K562 (cell line): ENCODE data around the gene ACER3.

Experiments used
- BRF2 ChIP-seq: IDR thresholded peaks from 3 replicates; pipeline ENCODE4 v1.6.1; 2011; ENCODE audit warnings: borderline replicate concordance, mild to moderate bottlenecking; ENCODE audit not compliant: insufficient read length, insufficient read depth
- CC2D1A ChIP-seq: fragments of 450-650 bp; IDR thresholded peaks from 2 replicates; pipeline ENCODE4 v1.6.1; 2017; ENCODE audit warnings: mild to moderate bottlenecking
- CREB1 ChIP-seq, 2 experiments: sonication (generic) in 1 of 2; formaldehyde crosslinking in 1 of 2; IDR thresholded peaks; 2 replicates each; pipeline versions ENCODE4 v1.6.1 to v1.8.0; 2012 to 2022; ENCODE audit warnings: inconsistent platforms in 1 of 2, mild to moderate bottlenecking in 1 of 2, missing genetic modification reagents in 1 of 2, moderate library complexity in 1 of 2
- CTCF ChIP-seq, 3 experiments: IDR thresholded peaks in 2 of 3; conservative IDR thresholded peaks in 1 of 3; 2 replicates each; pipeline ENCODE4 v1.5.1; 2011 to 2012; ENCODE audit warnings: low read length in 3 of 3, mild to moderate bottlenecking in 3 of 3, control low read depth in 2 of 3, improper control_type of control experiment in 1 of 3, inconsistent platforms in 1 of 3, low read depth in 1 of 3, mixed read lengths in 1 of 3, moderate library complexity in 1 of 3; ENCODE audit not compliant: insufficient read depth in 2 of 3
- ERF ChIP-seq: fragments of 450-650 bp; formaldehyde crosslinking; IDR thresholded peaks from 2 replicates; pipeline ENCODE4 v1.4.0; 2020; ENCODE audit warnings: mild to moderate bottlenecking, mixed read lengths
- ETV6 ChIP-seq, 3 experiments: fragments of 150-350 bp in 1 of 3; sonication (generic) in 1 of 3; formaldehyde crosslinking in 1 of 3; IDR thresholded peaks; 2 replicates each; pipeline versions ENCODE4 v1.6.1 to v1.8.0; 2014 to 2022; ENCODE audit warnings: borderline replicate concordance in 2 of 3, low read depth in 2 of 3, antibody characterized with exemption in 1 of 3, low read length in 1 of 3, mild to moderate bottlenecking in 1 of 3, missing genetic modification reagents in 1 of 3
- SNAPC5 ChIP-seq: fragments of 250-450 bp; sonication (Bioruptor Pico); IDR thresholded peaks from 2 replicates; pipeline ENCODE4 v1.8.0; 2021; ENCODE audit warnings: moderate library complexity, mild to moderate bottlenecking, inconsistent platforms
- TF ChIP-seq, protein P1 (sequence below): sonication (generic); formaldehyde crosslinking; IDR thresholded peaks from 2 replicates; pipeline ENCODE4 v1.8.0; 2022; ENCODE audit warnings: missing genetic modification reagents, mild to moderate bottlenecking, borderline replicate concordance

DNA sequence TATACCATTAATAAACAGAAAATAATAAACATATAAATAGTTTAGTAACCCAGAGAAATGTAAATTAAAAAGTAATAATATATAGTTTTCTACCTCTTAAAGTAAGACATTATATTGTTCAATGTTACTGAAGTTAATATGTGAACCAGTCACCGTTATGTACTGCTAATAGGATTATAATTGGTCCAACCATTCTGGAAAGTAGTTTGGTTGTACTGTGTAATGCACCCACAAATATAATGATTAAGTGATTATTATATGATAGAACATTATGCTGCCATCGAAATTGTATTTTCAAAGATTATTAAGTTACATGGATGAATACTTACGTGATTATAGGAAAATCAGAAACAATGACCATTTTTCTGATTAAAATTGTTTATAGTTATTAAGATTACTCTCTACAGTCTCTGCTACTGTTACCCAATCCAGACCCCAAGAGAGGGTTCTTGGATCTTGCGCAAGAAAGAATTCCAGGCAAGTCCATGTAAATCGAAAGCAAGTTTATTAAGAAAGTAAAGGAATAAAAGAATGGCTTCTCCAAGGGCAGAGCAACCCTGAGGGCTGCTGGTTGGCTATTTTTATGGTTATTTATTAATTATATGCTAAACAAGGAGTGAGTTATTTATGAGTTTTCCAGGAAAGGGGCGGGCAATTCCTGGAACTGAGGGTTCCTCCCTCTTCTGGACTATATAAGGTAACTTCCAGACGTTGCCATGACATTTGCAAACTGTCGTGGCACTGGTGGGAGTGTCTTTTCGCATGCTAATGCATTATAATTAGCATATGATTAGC lies 50.1 kb downstream of the ACER3 start:
- TF ChIP-seq CTCF (IDR thresholded peaks at IDR 0.05 in 2 of 3, conservative IDR thresholded peaks at IDR 0.05 in 1 of 3; ENCODE audit: insufficient read depth in 2 of 3, low read depth in 1 of 3, low read length in 3 of 3) (no peak), CREB1 (IDR thresholded peaks at IDR 0.05) (no peak), CREB1 (CRISPR knock-in tag; IDR thresholded peaks at IDR 0.05) (no peak), ERF (CRISPR knock-in tag) (no peak), BRF2 (no peak), SNAPC5 (CRISPR knock-in tag) (no peak), CC2D1A (no peak), ETV6 (IDR thresholded peaks at IDR 0.05; ENCODE audit: borderline replicate concordance in 1 of 2, low read depth in 2 of 2, low read length in 1 of 2) (no peak), ETV6 (CRISPR knock-in tag; IDR thresholded peaks at IDR 0.05; ENCODE audit: borderline replicate concordance) (no peak)
- TF ChIP-seq, protein P1, sequence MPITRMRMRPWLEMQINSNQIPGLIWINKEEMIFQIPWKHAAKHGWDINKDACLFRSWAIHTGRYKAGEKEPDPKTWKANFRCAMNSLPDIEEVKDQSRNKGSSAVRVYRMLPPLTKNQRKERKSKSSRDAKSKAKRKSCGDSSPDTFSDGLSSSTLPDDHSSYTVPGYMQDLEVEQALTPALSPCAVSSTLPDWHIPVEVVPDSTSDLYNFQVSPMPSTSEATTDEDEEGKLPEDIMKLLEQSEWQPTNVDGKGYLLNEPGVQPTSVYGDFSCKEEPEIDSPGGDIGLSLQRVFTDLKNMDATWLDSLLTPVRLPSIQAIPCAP (CRISPR knock-in tag) = no peak
